Measurements from ENCODE around the gene KCTD2. TPM values are rescaled to one million over a fixed set of nuclear protein-coding genes. Genes with fewer than 3 reads are reported as not detected.

Gene KCTD2
- total RNA-seq, 3 donors from 2014 or later: 19.1 to 30.0 (median 21.2) TPM

DNA sequence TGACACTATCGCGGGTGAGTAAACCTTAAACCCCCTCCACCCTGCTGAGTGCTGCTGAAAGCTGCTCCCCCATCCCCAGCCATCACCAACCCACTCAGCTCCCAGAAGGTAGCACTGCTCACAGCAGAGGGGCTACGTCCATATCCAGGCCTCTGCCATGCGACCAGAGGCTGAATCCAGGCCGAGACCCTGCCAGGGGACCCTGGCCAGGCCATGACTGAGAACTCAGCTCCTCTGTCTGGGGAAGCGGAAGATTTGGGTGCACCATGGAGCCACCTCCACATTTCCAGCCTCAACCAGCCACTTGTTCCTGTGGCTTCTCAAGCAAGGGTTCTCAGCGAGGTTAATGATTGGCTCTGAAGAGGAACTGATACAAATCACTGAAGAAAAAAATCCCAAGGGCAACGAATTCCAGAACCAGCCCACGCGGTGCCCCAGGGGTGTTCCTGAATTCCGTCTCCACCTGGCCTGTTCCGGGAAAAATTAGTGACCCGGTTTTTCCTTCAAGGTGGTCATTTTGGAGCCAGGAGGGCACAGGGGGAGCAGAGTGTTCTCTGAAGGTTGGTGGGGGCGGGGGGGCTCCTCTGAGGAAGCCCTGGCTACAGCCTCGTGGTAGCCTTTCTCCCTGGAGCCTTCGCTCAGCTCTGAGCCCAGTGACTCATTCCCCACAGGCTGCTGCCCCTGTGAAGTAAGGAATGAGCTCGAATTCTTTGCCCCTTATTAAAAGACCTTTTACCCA, 31.4 kb downstream of the KCTD2 start:
- no peaks in the 10 kb centered on the region for H3K9me3 ChIP-seq
- H3K4me1 ChIP-seq (ENCODE audit: low read depth): peaks cover 43% of the 10 kb centered on the region
- no peak overlapping the region for H3K4me3 ChIP-seq
- no peak for DNase-seq
- intact Hi-C loops (cut with DNase I, micrococcal nuclease): no loop called here
- peak; percentile 25 for ATAC-seq
- H3K36me3 ChIP-seq (ENCODE audit: low read depth): no peaks in the 10 kb centered on the region
- TF ChIP-seq, protein P1, sequence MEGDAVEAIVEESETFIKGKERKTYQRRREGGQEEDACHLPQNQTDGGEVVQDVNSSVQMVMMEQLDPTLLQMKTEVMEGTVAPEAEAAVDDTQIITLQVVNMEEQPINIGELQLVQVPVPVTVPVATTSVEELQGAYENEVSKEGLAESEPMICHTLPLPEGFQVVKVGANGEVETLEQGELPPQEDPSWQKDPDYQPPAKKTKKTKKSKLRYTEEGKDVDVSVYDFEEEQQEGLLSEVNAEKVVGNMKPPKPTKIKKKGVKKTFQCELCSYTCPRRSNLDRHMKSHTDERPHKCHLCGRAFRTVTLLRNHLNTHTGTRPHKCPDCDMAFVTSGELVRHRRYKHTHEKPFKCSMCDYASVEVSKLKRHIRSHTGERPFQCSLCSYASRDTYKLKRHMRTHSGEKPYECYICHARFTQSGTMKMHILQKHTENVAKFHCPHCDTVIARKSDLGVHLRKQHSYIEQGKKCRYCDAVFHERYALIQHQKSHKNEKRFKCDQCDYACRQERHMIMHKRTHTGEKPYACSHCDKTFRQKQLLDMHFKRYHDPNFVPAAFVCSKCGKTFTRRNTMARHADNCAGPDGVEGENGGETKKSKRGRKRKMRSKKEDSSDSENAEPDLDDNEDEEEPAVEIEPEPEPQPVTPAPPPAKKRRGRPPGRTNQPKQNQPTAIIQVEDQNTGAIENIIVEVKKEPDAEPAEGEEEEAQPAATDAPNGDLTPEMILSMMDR (IDR thresholded peaks at IDR 0.05): no peak

DNA sequence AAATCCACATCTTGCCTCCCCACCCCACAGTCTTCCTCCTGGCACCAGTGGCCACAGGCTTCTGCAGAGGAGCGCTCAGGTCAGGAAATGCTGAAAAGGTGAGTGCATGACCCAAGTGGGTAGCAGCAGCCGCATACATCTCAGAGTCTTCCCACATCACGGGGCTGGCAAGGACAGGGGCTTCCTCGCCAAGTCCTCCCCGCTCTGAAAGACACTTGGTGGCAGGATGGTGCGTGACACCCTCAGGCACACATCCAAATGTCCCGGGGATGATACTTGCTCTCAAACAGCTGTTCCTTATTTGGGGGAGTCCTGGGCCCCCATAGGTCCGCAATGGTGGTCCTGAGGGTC, 32.0 kb downstream of the KCTD2 start:
- DNase-seq (no peak), ATAC-seq (no peak)
- Histone ChIP-seq H3K4me3 (no peak overlapping the region), H3K4me1 (ENCODE audit: low read depth) (peaks cover 39% of the 10 kb centered on the region), H3K9me3 (no peaks in the 10 kb centered on the region), H3K36me3 (ENCODE audit: low read depth) (no peaks in the 10 kb centered on the region)
- TF ChIP-seq, protein P1 (IDR thresholded peaks at IDR 0.05): no peak
- intact Hi-C loops (cut with DNase I, micrococcal nuclease): no loop called here

DNA sequence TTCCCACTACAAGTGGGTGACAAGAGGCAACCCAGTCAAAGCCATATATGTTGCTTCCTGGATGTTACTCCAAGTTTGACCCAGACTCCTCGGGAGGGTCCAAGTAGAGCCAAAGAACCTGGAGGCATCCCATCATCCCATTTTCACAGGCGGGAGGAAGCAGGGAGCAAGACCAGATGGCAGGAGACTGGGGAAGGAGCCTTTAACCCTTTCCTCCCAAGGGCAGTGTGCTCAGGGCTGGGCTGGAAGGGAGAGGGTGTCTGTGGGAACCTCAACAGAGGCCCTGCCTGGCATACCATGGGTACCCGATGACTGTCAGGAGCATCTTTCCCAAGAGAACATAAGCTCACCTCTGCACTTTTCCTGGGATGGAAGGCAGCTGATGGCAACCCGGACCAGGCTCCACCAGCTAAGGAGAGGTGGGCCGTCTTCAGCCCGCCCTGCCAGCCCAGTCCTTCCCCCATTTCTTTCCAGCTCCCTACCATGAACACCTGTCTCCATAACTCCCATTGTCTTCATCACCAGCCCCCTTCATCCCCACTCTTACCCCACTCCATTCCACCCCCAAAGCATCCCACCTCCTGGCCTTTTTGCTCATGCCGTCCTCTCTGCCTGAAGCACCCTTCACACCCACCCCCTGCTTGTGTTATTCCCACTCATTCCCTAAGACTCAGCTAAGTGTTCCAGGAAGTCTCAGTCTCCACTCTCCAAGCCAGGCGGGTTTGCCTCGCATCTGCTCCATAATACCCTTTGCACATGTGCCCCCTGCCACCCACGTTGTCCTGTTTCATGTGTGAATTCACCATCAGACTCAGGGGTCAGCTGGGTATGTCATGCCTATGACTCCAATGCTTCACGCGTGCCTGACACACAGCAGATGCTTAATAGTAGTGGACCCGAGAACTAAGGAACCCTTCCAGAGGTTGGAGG, 34.9 kb downstream of the KCTD2 start:
- ATAC-seq (no peak), DNase-seq (no peak)
- H3K9me3 ChIP-seq: no peaks in the 10 kb centered on the region
- TF ChIP-seq, protein P1 (IDR thresholded peaks at IDR 0.05): no peak
- intact Hi-C loops (cut with DNase I, micrococcal nuclease): no loop called here
- H3K36me3 ChIP-seq (ENCODE audit: low read depth): no peaks in the 10 kb centered on the region
- H3K4me1 ChIP-seq (ENCODE audit: low read depth): peaks cover 38% of the 10 kb centered on the region
- no peak overlapping the region for H3K4me3 ChIP-seq

DNA sequence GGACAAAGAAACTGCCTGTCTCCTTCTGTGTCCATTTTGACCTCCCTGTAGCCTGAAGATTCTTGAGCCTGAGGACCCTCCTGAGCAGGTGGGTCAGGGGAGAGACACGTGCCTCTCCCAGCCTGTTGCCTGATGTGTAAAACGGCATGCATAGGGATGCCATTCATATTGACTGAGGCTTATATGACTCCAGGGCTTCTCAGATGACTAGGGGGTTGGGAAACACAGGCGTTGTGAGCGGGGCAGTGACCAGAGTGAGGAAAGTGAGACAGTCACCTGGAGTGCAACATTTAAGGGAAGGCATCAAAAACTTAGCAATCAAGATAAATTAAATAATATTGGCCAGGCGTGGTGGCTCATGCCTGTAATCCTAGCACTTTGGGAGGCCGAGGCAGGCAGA, 35.7 kb downstream of the KCTD2 start:
- no peaks in the 10 kb centered on the region for H3K36me3 ChIP-seq (ENCODE audit: low read depth)
- H3K9me3 ChIP-seq: no peaks in the 10 kb centered on the region
- ATAC-seq (no peak), DNase-seq (no peak)
- TF ChIP-seq, protein P1 (IDR thresholded peaks at IDR 0.05): no peak
- H3K4me1 ChIP-seq (ENCODE audit: low read depth): peaks cover 42% of the 10 kb centered on the region
- intact Hi-C loops (cut with DNase I, micrococcal nuclease): no loop called here
- no peak overlapping the region for H3K4me3 ChIP-seq

DNA sequence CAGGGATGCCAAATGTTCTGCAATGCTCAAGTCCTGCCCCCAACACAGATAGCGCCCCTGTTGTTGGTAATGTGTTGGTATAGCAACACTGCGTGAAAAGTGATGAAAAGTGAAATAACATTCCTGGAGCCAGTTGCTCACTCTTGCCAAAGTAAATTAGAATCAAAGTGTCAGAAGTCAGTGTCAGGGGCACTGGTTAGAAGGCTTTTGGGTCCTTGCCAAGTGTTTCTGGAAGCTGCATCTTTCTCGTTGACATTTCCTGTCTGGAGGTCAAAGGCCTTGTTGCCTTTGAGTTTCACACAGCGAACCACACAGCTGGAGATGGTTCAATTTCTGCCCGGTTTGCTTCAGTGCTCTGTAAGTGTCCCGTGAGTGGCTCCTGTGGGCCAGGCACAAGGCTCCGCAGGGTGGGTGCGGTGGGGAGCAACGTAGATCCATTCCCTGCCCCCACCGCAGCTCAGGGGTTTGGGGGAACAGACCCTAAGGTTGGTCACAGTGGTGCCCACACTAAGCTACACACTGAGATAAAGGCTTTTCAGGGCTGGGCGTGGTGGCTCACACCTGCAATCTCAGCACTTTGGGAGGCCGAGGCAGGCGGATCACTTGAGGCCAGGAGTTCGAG, 37.1 kb downstream of the KCTD2 start:
- intact Hi-C loops (cut with DNase I, micrococcal nuclease): no loop called here
- TF ChIP-seq, protein P1 (IDR thresholded peaks at IDR 0.05): no peak
- H3K9me3 ChIP-seq: no peaks in the 10 kb centered on the region
- DNase-seq (no peak), ATAC-seq (no peak)
- H3K4me3 ChIP-seq: no peak overlapping the region
- no peaks in the 10 kb centered on the region for H3K36me3 ChIP-seq (ENCODE audit: low read depth)
- peaks cover 36% of the 10 kb centered on the region for H3K4me1 ChIP-seq (ENCODE audit: low read depth)
